Fibroblast of the aortic adventitia (primary cell): Measurements from ENCODE around the gene RPS6KC1. TPM values are rescaled to one million over a fixed set of nuclear protein-coding genes. Genes with fewer than 3 reads are reported as not detected.
"Not testable (repeated sequence)": the region's sequence is repeated elsewhere in the genome, so short reads cannot be mapped to it uniquely, and the experiment has no call there.

Source experiments
- DNase-seq: peaks from one replicate; pipeline ENCODE4 v3.0.0-alpha.2; 2010; ENCODE audit warnings: low read depth
- H3K4me3 ChIP-seq: 2 replicates; pipeline ENCODE4 v1.5.1; 2011; ENCODE audit warnings: low read depth, mild to moderate bottlenecking, control low read depth, low read length, moderate library complexity
- total RNA-seq: library from RNA; depleted of rRNA; stranded (reverse); fragments of >200 nt; gene quantifications from 2 replicates; pipeline ENCODE4 v1.2.3, GENCODE V29; 2012; ENCODE audit warnings: low replicate concordance
- TF ChIP-seq, protein P1 (sequence below): IDR thresholded peaks from 2 replicates; pipeline ENCODE4 v1.5.1; 2011; ENCODE audit warnings: mild to moderate bottlenecking, low read length, control low read depth, inconsistent platforms; ENCODE audit not compliant: insufficient read depth

Gene RPS6KC1
- total RNA-seq, 1 donor = 29.7 TPM

DNA sequence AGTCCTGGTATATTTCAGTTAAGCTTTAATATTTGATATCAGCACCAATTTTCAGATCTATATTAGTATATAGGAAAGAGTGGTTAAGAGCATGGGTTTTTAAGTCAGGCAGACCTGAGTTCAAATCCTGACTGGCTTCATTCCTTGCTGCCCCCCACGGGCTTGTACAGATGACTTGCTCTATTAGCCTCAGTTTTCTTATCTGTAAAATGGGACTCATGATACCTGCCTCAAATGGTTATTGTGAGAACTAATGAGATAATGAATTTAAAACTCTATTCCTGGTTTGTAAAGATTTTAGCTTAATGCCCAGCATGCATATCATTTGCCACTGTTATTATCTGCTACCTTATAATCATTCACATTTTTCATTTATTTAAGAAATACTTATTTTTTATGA lies 264.5 kb downstream of the RPS6KC1 start:
- no peak for DNase-seq
- no peak overlapping the region for H3K4me3 ChIP-seq
- TF ChIP-seq, protein P1, sequence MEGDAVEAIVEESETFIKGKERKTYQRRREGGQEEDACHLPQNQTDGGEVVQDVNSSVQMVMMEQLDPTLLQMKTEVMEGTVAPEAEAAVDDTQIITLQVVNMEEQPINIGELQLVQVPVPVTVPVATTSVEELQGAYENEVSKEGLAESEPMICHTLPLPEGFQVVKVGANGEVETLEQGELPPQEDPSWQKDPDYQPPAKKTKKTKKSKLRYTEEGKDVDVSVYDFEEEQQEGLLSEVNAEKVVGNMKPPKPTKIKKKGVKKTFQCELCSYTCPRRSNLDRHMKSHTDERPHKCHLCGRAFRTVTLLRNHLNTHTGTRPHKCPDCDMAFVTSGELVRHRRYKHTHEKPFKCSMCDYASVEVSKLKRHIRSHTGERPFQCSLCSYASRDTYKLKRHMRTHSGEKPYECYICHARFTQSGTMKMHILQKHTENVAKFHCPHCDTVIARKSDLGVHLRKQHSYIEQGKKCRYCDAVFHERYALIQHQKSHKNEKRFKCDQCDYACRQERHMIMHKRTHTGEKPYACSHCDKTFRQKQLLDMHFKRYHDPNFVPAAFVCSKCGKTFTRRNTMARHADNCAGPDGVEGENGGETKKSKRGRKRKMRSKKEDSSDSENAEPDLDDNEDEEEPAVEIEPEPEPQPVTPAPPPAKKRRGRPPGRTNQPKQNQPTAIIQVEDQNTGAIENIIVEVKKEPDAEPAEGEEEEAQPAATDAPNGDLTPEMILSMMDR = no peak

DNA sequence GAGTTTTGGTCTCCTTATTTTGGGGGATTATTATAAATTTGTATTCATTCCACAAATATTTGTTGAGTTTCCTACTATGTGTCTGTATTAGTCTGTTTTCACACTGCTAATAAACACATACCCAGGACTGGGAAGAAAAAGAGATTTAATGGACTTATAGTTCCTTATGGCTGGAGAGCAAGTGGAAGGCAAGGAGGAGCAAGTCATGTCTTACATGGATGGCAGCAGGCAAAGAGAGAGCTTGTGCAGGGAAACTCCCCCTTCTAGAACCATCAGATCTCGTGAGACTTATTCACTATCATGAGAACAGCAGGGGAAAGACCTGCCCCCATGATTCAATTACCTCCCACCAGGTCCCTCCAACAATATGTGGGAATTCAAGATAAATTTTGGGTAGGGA lies 267.4 kb downstream of the RPS6KC1 start:
- not testable (repeated sequence) for DNase-seq

DNA sequence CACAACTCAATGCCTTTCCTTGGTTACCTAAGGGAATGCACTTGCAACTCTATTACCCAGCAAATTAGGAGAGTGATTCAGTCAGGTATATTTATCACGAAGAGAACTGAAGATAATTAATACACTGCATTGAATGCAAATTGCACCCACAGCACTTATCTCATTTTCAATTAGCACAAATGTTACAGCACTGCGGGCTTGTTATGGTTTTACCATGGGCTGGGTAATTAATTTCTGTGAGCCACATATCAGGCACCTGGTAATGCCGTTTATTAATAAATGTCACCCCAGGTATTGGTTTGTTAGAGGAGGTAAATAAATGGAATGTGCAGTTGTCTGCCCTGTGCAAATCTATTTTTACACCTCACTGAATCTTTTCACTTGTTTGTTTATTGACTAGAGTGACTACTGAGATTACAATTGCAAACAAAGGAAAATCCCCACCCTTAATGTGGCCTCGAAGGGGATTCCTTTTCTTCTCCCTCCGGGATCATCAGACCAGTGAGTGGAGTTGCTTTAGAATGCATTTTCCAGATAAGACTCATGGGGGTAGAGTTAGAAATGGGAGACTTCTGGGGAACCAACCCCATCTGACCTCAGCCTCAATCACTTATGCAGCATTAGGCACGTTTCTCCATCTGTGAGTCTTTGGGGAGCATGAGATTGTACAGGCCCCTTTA lies 269.3 kb downstream of the RPS6KC1 start:
- H3K4me3 ChIP-seq = no peak overlapping the region
- no peak for DNase-seq
- TF ChIP-seq, protein P1 = no peak

More for the DNA sequence above, 267.4 kb downstream of the RPS6KC1 start:
- not testable (repeated sequence) for H3K4me3 ChIP-seq

Other genes starting within 250 kb of the RPS6KC1 start
- gene SPATA45, start 203.6 kb upstream of the RPS6KC1 start, total RNA-seq = not detected in 2 replicates
- 5.8 and 6.3 TPM in 2 replicates for gene FLVCR1, start 193.0 kb upstream of the RPS6KC1 start, total RNA-seq
- 0.90 and 3.3 TPM in 2 replicates for gene VASH2, start 100.7 kb upstream of the RPS6KC1 start, total RNA-seq
- 21.3 and 63.4 TPM in 2 replicates for gene ANGEL2, start 35.4 kb upstream of the RPS6KC1 start, total RNA-seq